Measurements from ENCODE around the gene MEGF11. TPM values are rescaled to one million over a fixed set of nuclear protein-coding genes. Genes with fewer than 3 reads are reported as not detected.

MEGF11 gene
- total RNA-seq, 1 experiment from 2014 or later, result 2.3 TPM

GRCh38 chr15:66240240-66240794 is 13.2 kb downstream of the MEGF11 start:
- Histone ChIP-seq H3K79me2 (ENCODE audit: insufficient read depth, low read length) (no peaks in the 10 kb centered on the region), H3K9me3 (ENCODE audit: control insufficient read depth in 1 of 2, insufficient read depth in 1 of 2, low read depth in 1 of 2, low read length in 2 of 2) (no peaks in the 10 kb centered on the region), H3K4me3 (replicated peaks in 1 of 2; ENCODE audit: low read depth in 1 of 2, low read length in 2 of 2) (no peak overlapping the region), H3K27ac (ENCODE audit: low read depth, low read length) (no peak overlapping the region), H3K27me3 (ENCODE audit: insufficient read depth, low read length) (no peaks in the 10 kb centered on the region), H3K9me2 (ENCODE audit: insufficient read depth) (no peaks in the 10 kb centered on the region), H3K36me3 (ENCODE audit: control insufficient read depth in 1 of 2, insufficient read depth in 2 of 2, low read length in 2 of 2) (no peaks in the 10 kb centered on the region), H3K4me2 (ENCODE audit: low read length) (no peak overlapping the region), H3K4me1 (ENCODE audit: control insufficient read depth in 1 of 2, insufficient read depth in 2 of 2, low read length in 2 of 2) (peaks cover 0 to 10% of the 10 kb centered on the region in 2 experiments; a peak in 1 of 4 replicates), H4K20me1 (ENCODE audit: insufficient read depth) (no peaks in the 10 kb centered on the region), H2AFZ (ENCODE audit: low read depth, low read length, poor library complexity, severe bottlenecking) (no peak overlapping the region), H3K9ac (ENCODE audit: low read length) (no peak overlapping the region)
- ChIA-PET CTCF (no interaction called here), RAD21 (ENCODE audit: low non-redundant PET in 1 of 2, low total read pairs in 2 of 2, uncharacterized antibody in 2 of 2, unreplicated experiment in 2 of 2) (no interaction called here), POLR2A (interaction anchor here (0.7 kb wide), 1 partner anchor 11 kb away, joined by 3 read pairs; no protein-coding TSS in a partner anchor)
- TF ChIP-seq FOSL1 (IDR thresholded peaks at IDR 0.05; ENCODE audit: low read depth) (no peak), MAX (IDR thresholded peaks at IDR 0.05) (no peak), CEBPB (IDR thresholded peaks at IDR 0.05; ENCODE audit: low read depth) (no peak), ATF3 (IDR thresholded peaks at IDR 0.05) (no peak), ZFX (IDR thresholded peaks at IDR 0.05) (no peak), ZBTB33 (IDR thresholded peaks at IDR 0.05; ENCODE audit: extremely low read depth, insufficient replicate concordance, low read length) (no peak), SP1 (IDR thresholded peaks at IDR 0.05; ENCODE audit: low read depth) (no peak), RAD21 (IDR thresholded peaks at IDR 0.05; ENCODE audit: low read depth) (no peak), ELF1 (IDR thresholded peaks at IDR 0.05; ENCODE audit: borderline replicate concordance, low read depth) (no peak), CBX3 (IDR thresholded peaks at IDR 0.05; ENCODE audit: low read depth) (no peak), JUND (IDR thresholded peaks at IDR 0.05) (no peak), SRF (IDR thresholded peaks at IDR 0.05; ENCODE audit: low read depth) (no peak), POLR2A (IDR thresholded peaks at IDR 0.05; ENCODE audit: borderline replicate concordance, extremely low read depth, insufficient read depth, insufficient read length) (no peak), REST (IDR thresholded peaks at IDR 0.05; ENCODE audit: low read depth) (no peak), EZH2 (IDR thresholded peaks at IDR 0.05) (no peak), EZH2phosphoT487 (IDR thresholded peaks at IDR 0.05; ENCODE audit: borderline replicate concordance) (no peak)
- ATAC-seq, result no peak
- DNase-seq (ENCODE audit: low read depth, low spot score), result no peak
- no TSS peak for BruUV-seq (replicated peaks)
- intact Hi-C loops (cut with micrococcal nuclease), result no loop called here
